HFF-Myc (cell line): ENCODE data around the gene TLR10.

Experiments
- DNase-seq: peaks from one replicate; pipeline ENCODE4 v3.0.0-alpha.2; 2011; ENCODE audit warnings: low read depth; ENCODE audit errors: extremely low read depth
- H3K4me3 ChIP-seq: replicated peaks from 2 replicates; pipeline ENCODE4 v1.5.1; 2011; ENCODE audit warnings: low read depth, mild to moderate bottlenecking, control low read depth, low read length
- CTCF ChIP-seq: IDR thresholded peaks from 2 replicates; pipeline ENCODE4 v1.5.1; 2012; ENCODE audit warnings: mild to moderate bottlenecking, low read depth, low read length, control low read depth; ENCODE audit errors: missing control alignments

TLR10 gene

DNA sequence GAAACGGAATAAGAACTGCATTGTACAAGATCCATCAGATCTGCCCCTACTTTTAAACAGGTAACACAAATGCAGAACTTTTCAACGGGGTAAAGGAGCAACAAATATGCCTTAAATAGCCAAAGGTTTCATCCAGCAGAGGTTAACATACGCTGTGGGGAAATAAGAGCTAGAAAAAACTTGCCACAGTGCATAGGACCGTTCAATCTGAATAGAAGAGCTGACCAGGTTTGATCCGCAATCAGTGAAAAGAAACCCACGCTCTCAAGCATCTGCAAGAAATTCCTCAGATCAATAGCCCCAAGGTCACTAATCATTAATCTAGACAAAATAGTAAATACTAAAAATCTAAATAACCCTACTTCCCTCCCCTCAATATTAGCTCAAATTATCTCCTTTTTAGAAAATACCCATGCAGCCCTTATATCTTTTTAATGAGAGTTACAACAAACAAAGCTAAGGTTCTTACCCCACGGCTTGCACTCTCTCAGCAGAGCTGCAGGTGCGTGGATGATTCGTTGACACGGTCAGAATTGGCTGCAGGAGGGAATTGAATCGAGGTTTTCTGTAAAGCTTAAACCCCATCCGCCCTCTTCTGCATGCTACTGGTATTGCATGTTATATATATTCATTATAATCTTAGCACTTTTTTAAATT is at the start of gene TLR10:
Gene TLR10, minus strand, starts transcription at position 539 of the 657 bp plus-strand sequence. CDS start 7,400 bp downstream, outside the sequence.
- no peak within 1 kb of the TSS for H3K4me3 ChIP-seq
- peak; percentile 15 for DNase-seq
- TF ChIP-seq CTCF, result peak; percentile 38

DNA sequence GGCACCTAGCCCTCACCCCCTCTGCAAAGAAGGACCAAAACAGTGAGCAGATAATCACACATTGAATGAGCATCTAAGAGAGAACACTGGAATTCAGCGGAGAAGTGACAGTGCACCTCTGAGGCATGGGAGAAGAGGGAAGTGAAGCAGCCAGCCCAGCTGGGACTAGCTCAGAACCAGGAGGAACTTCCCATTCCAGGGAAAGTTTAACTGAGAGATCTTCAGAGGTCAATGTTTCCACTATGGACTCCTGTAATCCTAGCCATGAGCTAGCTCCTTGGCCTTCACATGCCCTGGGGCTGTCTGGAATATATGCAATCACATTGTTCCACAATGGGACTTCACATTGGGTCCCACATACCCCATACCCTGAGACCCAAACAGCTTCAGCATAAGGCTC is 49.4 kb upstream of the TLR10 start:
- no peak for TF ChIP-seq CTCF
- no peak overlapping the region for H3K4me3 ChIP-seq
- no peak for DNase-seq

- no peak overlapping the region for H3K4me3 ChIP-seq
- no peak for DNase-seq
- TF ChIP-seq CTCF, result no peak
These were observed 48.9 kb upstream of the TLR10 start for GRCh38 chr4:38831653-38832052.

- no peak overlapping the region for H3K4me3 ChIP-seq
- TF ChIP-seq CTCF, result no peak
- no peak for DNase-seq
These were observed 46.4 kb upstream of the TLR10 start for GRCh38 chr4:38829237-38829636.

DNA sequence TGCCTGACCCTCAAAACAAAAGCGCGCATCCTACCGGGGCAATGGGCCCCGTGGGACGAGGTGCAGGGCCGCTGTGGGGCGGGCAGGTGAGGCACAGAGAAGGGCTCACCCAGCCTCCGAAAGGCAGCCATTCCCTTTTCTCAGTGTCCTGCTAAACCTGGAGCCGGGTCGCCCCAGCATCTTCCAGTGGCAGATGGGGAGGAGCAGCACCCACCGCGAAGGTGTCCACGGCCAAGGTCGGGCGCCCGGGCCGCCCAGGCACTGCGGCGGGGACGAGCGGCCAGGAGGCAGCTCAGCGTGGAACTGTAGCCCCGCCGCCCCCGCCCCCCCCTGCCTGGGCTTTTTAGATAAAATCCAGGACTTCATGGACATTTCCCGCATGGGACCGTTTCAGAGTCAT is 41.0 kb upstream of the TLR10 start:
- TF ChIP-seq CTCF, result no peak
- no peak for DNase-seq
- H3K4me3 ChIP-seq, result no peak overlapping the region

DNA sequence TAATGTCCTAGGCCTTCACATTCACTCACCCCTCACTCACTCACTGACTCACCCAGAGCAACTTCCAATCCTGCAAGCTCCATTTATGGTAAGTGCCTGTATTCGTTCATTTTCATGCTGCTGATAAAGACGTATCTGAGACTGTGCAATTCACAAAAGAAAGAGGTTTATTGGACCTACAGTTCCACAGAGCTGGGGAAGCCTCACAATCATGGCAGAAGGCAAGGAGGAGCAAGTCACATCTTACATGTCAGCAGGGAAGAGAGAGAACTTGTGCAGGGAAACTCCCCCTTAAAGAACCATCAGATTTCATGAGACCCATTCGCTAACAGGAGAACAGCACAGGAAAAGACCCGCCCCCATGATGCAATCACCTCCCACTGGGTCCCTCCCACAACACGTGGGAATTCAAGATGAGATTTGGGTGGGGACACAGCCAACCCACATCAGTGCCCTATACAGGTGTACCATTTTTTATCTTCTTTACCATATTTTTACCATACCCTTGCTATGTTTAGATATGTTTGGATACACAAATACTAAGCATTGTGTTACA is 40.0 kb upstream of the TLR10 start:
- no peak for DNase-seq
- no peak for TF ChIP-seq CTCF
- no peak overlapping the region for H3K4me3 ChIP-seq
